ENCODE data around the gene STK32B. TPM values are rescaled to one million over a fixed set of nuclear protein-coding genes. Genes with fewer than 3 reads are reported as not detected.

Gene STK32B
- total and polyA plus RNA-seq, 2 of the 4 experiments (the other 2 are of a cell fraction): 5.5 to 6.3 TPM

DNA sequence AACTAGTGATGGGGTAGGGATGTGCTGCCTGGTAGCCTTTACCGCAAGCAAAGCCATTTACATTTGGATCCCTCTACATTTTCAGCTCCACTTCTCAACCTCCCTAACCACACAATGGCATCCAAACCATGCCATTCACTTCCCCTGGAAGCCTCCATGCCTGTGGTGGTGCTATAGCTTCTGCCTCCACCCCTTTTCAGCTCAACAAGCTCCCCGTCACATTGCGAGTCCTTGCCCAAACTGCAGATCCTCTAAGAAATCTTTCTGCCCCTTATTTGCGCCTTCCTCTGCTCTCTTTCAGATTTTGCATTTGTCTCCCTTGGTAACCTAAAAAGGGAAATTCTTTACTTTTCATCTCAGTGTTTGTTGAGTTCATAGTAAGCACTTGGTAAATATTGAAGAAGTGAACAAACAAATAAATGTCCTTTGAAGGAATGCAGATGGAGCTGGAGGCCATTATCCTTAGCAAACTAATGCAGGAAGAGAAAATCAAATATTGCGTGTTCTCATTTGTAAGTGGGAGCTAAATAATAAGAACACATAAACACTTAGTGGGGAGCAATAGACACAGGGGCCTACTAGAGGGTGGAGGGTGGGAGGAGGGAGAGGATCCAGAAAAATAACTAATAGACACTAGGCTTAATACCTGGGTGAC is 38.9 kb upstream of the STK32B start:
- ChIA-PET POLR2A (ENCODE audit: unreplicated experiment) (no interaction called here), CTCF (no interaction called here)

More for the DNA sequence above, 38.9 kb upstream of the STK32B start:
- H3K27me3 ChIP-seq (ENCODE audit: control insufficient read depth, insufficient read depth, low read length): peaks cover 40% of the 10 kb centered on the region
- H4K20me1 ChIP-seq (ENCODE audit: insufficient read depth, low read length): no peaks in the 10 kb centered on the region
- intact Hi-C loops (cut with micrococcal nuclease) (no loop called here), dilution Hi-C loops (cut with HindIII; ENCODE audit: low sequenced_read_pairs, unreplicated experiment) (no loop called here), in situ Hi-C loops (cut with MboI; ENCODE audit: low sequenced_read_pairs) (no loop called here)
- H3K14ac ChIP-seq (replicated peaks; ENCODE audit: low read depth, low read length): no peak overlapping the region
- H4K8ac ChIP-seq (ENCODE audit: low read depth in 2 of 2, low read length in 2 of 2): no peak overlapping the region
- H3K4me1 ChIP-seq (ENCODE audit: control insufficient read depth, insufficient read depth, low read length): no peaks in the 10 kb centered on the region; the same call in 1 of the 2 replicates
- H2AK9ac ChIP-seq (replicated peaks; ENCODE audit: low read depth, low read length, poor library complexity): no peak overlapping the region
- no peak overlapping the region for H3K4me2 ChIP-seq (ENCODE audit: low read depth, low read length)
- H2BK120ac ChIP-seq (ENCODE audit: low read depth, low read length): no peak overlapping the region
- H4K91ac ChIP-seq (ENCODE audit: insufficient read depth, low read depth, low read length): no peak overlapping the region
- peaks cover 4% of the 10 kb centered on the region; the same call in 1 of the 2 replicates for H3K9me3 ChIP-seq (ENCODE audit: control insufficient read depth, insufficient read depth, low read length)
- no peak overlapping the region for H2BK20ac ChIP-seq (ENCODE audit: low read depth, low read length)
- no peak overlapping the region for H2BK5ac ChIP-seq (ENCODE audit: low read depth, low read length, poor library complexity, severe bottlenecking)
- no peak overlapping the region for H3K27ac ChIP-seq (ENCODE audit: insufficient read depth, low read length)
- no TSS peak for BruUV-seq (replicated peaks)
- no peak overlapping the region for H2AK5ac ChIP-seq (ENCODE audit: low read depth, low read length)
- H3K56ac ChIP-seq (ENCODE audit: extremely low read depth, insufficient read depth, low read length): no peak overlapping the region
- H3K23ac ChIP-seq (ENCODE audit: low read depth, low read length): no peak overlapping the region
- H4K5ac ChIP-seq (ENCODE audit: low read depth, low read length): no peak overlapping the region
- WGBS, 2 experiments (ENCODE audit: extremely low coverage in 2 of 2, insufficient read length in 1 of 2): 100% methylated on average over 2 of the region's 5 CpGs; no CpG with 5 or more reads in 1 of the 2 experiments
- H3K36me3 ChIP-seq (ENCODE audit: control insufficient read depth, insufficient read depth, low read length): no peaks in the 10 kb centered on the region
- no peaks in the 10 kb centered on the region for H3K9me1 ChIP-seq (ENCODE audit: insufficient read depth, low read length)
- no peak overlapping the region for H2AFZ ChIP-seq (replicated peaks; ENCODE audit: low read length, poor library complexity)
- H2BK15ac ChIP-seq (ENCODE audit: low read depth, low read length): no peak overlapping the region
- TF ChIP-seq, protein P1, sequence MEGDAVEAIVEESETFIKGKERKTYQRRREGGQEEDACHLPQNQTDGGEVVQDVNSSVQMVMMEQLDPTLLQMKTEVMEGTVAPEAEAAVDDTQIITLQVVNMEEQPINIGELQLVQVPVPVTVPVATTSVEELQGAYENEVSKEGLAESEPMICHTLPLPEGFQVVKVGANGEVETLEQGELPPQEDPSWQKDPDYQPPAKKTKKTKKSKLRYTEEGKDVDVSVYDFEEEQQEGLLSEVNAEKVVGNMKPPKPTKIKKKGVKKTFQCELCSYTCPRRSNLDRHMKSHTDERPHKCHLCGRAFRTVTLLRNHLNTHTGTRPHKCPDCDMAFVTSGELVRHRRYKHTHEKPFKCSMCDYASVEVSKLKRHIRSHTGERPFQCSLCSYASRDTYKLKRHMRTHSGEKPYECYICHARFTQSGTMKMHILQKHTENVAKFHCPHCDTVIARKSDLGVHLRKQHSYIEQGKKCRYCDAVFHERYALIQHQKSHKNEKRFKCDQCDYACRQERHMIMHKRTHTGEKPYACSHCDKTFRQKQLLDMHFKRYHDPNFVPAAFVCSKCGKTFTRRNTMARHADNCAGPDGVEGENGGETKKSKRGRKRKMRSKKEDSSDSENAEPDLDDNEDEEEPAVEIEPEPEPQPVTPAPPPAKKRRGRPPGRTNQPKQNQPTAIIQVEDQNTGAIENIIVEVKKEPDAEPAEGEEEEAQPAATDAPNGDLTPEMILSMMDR (conservative IDR thresholded peaks at IDR 0.05; ENCODE audit: low read depth, low read length): no peak
- no peak for TF ChIP-seq MAZ (IDR thresholded peaks at IDR 0.05; ENCODE audit: borderline replicate concordance, low read depth, low read length)
- no peak overlapping the region for H3K18ac ChIP-seq (ENCODE audit: low read depth, low read length)
- no peak for ATAC-seq (ENCODE audit: low read depth)
- no peak overlapping the region for H3K9ac ChIP-seq (ENCODE audit: low read depth, low read length)
- no peak overlapping the region for H3K4ac ChIP-seq (ENCODE audit: low read depth, low read length)
- H3K79me1 ChIP-seq (ENCODE audit: low read depth in 1 of 2, low read length in 2 of 2): no peaks in the 10 kb centered on the region
- no peak overlapping the region for H3K4me3 ChIP-seq (ENCODE audit: insufficient read depth, low read depth, low read length)
- no peak for DNase-seq
